Chondrocyte (in vitro differentiated cells): ENCODE measurements around the gene CCDC47. TPM values are rescaled to one million over a fixed set of nuclear protein-coding genes. Genes with fewer than 3 reads are reported as not detected.

Experiments
- DNase-seq: peaks from one replicate; pipeline ENCODE4 v3.0.0; 2021; ENCODE audit warnings: mixed read lengths, low spot score
- H3K27ac Mint-ChIP-seq: one replicate; pipeline ENCODE4 v1.8.0; 2021; ENCODE audit warnings: mild to moderate bottlenecking, moderate library complexity, mixed read lengths; ENCODE audit not compliant: unreplicated experiment
- H3K27me3 Mint-ChIP-seq: 2 replicates; pipeline ENCODE4 v1.8.0; 2021; ENCODE audit warnings: low read depth, mixed read lengths
- H3K36me3 Mint-ChIP-seq: 2 replicates; pipeline ENCODE4 v1.8.0; 2021; ENCODE audit warnings: low read depth, mixed read lengths
- H3K4me1 Mint-ChIP-seq: 2 replicates; pipeline ENCODE4 v1.8.0; 2021; ENCODE audit warnings: low read depth, mild to moderate bottlenecking, mixed read lengths
- H3K4me3 Mint-ChIP-seq: one replicate; pipeline ENCODE4 v1.8.0; 2021; ENCODE audit warnings: mild to moderate bottlenecking, moderate library complexity, mixed read lengths; ENCODE audit not compliant: unreplicated experiment
- H3K9me3 Mint-ChIP-seq: 2 replicates; pipeline ENCODE4 v1.8.0; 2021; ENCODE audit warnings: low read depth, mixed read lengths
- total RNA-seq: library from RNA; stranded (reverse); gene quantifications from 3 replicates; pipeline ENCODE4 v1.2.1, GENCODE V29; 2021
- TF ChIP-seq, protein P1 (sequence below): fragments of 200-600 bp; sonication (generic); IDR thresholded peaks from 2 replicates; pipeline ENCODE4 v1.5.0; 2021; ENCODE audit warnings: antibody characterized with exemption, mild to moderate bottlenecking, moderate library complexity

The CCDC47 gene
- total RNA-seq, 1 donor from 2014 or later = 65.1 TPM

DNA sequence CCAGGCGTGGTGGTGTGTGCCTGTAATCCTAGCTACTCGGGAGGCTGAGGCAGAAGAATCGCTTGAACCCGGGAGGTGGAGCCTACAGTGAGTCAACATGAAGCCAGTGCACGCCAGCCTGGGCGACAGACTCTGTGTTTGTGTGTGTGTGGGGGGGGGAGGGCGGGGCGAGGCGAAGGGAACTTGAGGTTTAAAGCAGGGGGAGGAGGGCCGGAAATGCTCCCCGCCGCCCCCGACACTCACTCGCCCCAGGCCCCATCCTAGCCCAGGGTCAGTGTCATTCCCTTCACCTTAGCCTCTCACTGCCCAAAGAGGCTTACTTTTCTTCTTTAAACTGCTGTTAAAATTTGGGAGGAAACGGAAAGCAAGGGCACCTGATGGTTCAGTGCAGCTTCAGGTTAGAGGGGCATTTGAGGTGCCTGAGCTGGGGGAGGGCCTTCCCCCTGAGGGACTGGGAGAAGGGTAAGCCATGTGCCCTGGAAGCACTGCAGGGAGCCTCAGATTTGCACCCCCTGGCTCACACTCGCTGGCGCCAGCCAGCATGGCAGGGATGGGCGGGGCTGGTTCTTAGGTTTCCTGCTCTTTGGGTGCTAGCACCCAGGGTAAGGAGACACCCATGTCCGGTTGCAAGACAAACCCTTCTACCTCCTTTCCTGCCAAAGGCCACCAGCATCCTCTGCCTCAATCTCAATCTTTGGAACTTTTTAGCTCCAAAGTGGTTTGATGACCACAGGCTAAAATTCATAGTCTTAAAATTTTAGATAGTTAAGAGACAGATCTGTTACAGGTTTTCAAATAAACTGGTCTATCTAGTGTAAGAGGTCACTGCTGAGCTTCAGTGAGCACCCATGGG is 71.3 kb downstream of the CCDC47 start:
- Mint-ChIP-seq H3K36me3 (peaks cover 5% of the 10 kb centered on the region), H3K4me3 (peak overlapping the region; percentile 63), H3K27me3 (no peaks in the 10 kb centered on the region), H3K4me1 (peaks cover 19% of the 10 kb centered on the region), H3K27ac (no peak overlapping the region), H3K9me3 (no peaks in the 10 kb centered on the region)
- TF ChIP-seq, protein P1, sequence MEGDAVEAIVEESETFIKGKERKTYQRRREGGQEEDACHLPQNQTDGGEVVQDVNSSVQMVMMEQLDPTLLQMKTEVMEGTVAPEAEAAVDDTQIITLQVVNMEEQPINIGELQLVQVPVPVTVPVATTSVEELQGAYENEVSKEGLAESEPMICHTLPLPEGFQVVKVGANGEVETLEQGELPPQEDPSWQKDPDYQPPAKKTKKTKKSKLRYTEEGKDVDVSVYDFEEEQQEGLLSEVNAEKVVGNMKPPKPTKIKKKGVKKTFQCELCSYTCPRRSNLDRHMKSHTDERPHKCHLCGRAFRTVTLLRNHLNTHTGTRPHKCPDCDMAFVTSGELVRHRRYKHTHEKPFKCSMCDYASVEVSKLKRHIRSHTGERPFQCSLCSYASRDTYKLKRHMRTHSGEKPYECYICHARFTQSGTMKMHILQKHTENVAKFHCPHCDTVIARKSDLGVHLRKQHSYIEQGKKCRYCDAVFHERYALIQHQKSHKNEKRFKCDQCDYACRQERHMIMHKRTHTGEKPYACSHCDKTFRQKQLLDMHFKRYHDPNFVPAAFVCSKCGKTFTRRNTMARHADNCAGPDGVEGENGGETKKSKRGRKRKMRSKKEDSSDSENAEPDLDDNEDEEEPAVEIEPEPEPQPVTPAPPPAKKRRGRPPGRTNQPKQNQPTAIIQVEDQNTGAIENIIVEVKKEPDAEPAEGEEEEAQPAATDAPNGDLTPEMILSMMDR = no peak
- no peak for DNase-seq

DNA sequence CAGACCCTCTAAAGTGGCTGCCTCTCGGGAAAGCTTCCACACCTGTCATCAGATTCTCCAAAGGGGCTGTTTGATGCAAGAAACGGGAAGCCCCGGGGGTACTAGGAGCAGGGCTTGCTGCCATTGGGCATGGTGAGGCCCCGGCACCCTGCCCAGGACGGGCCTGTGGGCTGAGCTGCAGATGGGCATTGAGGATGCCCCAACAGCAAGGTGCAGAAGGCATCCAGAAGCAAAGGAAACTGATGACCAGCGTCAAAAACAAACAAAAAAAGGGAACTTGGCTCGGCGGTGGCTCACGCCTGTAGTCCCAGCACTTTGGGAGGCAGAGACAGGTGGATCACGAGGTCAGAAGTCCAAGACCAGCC is 72.0 kb downstream of the CCDC47 start:
- Mint-ChIP-seq H3K9me3 (no peaks in the 10 kb centered on the region), H3K36me3 (peaks cover 5% of the 10 kb centered on the region), H3K27ac (peak overlapping the region; percentile 76), H3K4me1 (peaks cover 19% of the 10 kb centered on the region), H3K27me3 (no peaks in the 10 kb centered on the region), H3K4me3 (peak overlapping the region; percentile 63)
- no peak for DNase-seq
- TF ChIP-seq, protein P1 = no peak

DNA sequence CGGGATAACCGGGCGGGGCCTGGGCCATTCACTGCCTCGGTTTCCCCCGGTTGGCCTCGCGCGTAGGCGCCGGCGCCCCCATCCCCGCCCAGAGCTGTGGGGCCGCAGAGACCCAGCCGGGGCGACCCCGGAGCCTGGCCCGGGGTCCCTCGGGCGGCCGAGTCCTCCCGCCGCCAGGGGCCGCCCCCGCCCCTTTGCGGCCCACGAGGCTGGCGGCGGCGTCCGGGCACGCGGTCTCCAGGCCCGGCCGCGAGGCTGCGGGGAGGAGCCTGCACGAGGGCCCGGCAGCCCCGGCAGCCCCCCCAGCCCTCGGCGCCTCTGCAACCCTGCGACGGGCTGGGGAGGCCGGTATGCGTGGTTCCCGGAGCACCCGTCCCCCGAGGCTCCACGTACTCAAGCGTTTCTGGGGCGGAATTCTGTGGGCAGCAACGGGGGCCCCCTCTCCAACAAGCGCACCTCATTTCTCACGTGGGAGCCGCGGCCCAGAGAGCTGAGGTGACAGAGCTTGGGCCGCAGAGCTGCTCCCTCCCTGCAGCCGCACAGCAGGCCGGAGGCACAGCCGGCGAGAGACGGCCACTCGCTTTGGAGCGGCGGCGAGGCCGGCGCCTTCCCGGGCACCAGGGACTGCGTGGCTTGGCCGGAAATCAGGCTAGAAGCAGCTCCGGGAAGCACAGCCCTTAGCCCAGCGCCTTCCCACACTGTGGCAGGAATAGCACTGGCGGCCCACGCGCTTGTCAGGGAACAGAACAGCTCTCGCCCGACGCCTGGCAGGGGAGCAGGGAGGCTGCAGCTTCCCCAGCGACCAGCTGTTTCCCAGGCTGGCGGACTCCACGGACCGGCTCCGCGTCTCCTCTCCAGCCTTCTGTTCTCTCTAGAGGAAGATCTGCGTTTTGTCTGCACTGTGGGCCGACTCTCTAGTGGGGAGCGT is 72.6 kb downstream of the CCDC47 start:
- Mint-ChIP-seq H3K27ac (peak overlapping the region; percentile 76), H3K4me3 (peak overlapping the region; percentile 63), H3K9me3 (no peaks in the 10 kb centered on the region), H3K36me3 (peaks cover 5% of the 10 kb centered on the region), H3K4me1 (peaks cover 19% of the 10 kb centered on the region), H3K27me3 (no peaks in the 10 kb centered on the region)
- TF ChIP-seq, protein P1 = peak; percentile 71
- no peak for DNase-seq

DNA sequence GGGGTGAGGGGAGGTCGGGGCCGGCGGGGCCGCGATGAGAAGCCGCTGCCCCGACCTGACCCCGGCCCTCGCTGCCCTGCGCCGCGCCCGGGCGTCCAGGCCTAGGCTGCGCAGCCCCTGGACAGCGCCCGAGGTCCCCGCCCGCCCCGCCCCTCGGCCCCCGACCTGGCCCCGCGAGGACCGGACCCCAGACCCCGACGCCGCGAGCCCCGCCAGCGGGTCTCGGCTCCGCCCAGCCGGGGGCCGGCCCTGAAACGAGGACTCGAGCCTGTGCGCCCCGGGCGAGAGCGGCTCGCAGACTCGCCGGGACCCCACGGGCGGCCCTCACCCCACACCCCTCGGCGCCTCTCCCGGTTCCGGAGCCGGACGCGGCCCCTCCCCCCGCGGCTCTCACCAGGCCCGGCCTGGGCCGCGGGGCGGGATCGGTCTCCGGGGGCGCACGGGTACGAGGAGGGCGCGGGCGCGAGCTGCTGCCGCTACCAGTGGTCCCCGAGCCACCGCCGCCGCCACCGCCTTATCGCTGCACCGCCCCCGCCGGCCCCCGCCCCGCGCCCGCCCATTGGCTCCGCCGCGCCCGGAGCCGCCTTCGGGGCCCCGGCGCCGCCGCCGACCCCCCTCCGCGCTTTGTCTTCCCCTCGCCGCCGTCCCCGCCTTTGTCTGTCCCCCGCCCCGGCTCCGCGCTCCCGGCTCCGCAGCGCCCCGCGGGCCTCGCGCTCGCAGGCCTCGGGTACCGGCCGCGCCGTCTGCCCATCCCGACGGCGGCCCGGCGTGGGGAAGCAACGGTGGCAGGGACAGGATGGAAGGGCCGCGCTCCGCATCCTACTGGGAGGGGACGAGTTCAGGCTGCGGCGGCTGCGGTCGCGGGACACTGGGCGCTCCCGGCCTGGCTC is 73.5 kb downstream of the CCDC47 start, which contains the start of gene LIMD2:
Gene LIMD2 (minus strand): TSS at position 488 of the 890 bp plus-strand sequence. CDS start 827 bp downstream, outside the sequence.
- H3K27ac Mint-ChIP-seq = peak within 1 kb of the TSS; percentile 41
- H3K4me1 Mint-ChIP-seq = peaks cover 19% of the 10 kb centered on the region
- no peak for DNase-seq

More for the DNA sequence above, 73.5 kb downstream of the CCDC47 start, which contains the start of gene LIMD2:
- TF ChIP-seq, protein P1 = no peak
- no peaks in the 10 kb centered on the region for H3K9me3 Mint-ChIP-seq
- H3K4me3 Mint-ChIP-seq = peak within 1 kb of the TSS; percentile 77
- no peaks in the 10 kb centered on the region for H3K27me3 Mint-ChIP-seq
- peaks cover 5% of the 10 kb centered on the region for H3K36me3 Mint-ChIP-seq
